ENCODE data around the gene MR1.

MR1 gene

GRCh38 chr1:181095260-181095659, 61.5 kb downstream of the MR1 start:
- Histone ChIP-seq H3K4me3 (ENCODE audit: low read depth, low read length) (no peak overlapping the region), H3K27ac (ENCODE audit: extremely low read depth, low read depth, low read length) (no peak overlapping the region), H3K4me1 (ENCODE audit: control insufficient read depth, insufficient read depth, low read length) (peaks cover 29% of the 10 kb centered on the region), H3K9me3 (ENCODE audit: control insufficient read depth, insufficient read depth, low read depth, low read length) (no peaks in the 10 kb centered on the region), H3K36me3 (ENCODE audit: control insufficient read depth in 2 of 2, insufficient read depth in 1 of 2, low read length in 2 of 2) (peaks cover 0 to 29% of the 10 kb centered on the region in 2 experiments; a peak in 2 of 3 replicates)
- ChIA-PET POLR2A (interaction anchor here (1.3 to 6.3 kb wide), 4 partner anchors 9 to 46 kb away, joined by 7 to 27 read pairs (median 10); no protein-coding TSS in a partner anchor), CTCF (interaction anchor here (1.4 to 8.5 kb wide), 3 partner anchors 40 to 214 kb away, joined by 3 to 69 read pairs (median 6); no protein-coding TSS in a partner anchor)
- no peak for TF ChIP-seq SP3 (tag by site-specific recombination; IDR thresholded peaks at IDR 0.05)
- no peak for TF ChIP-seq ZNF354C (tag by site-specific recombination; IDR thresholded peaks at IDR 0.05; ENCODE audit: borderline replicate concordance, low read depth)
- TF ChIP-seq ZIC2 (tag by site-specific recombination; IDR thresholded peaks at IDR 0.05): no peak
- TF ChIP-seq ZNF2 (tag by site-specific recombination; IDR thresholded peaks at IDR 0.05): no peak
- TF ChIP-seq EGR2 (tag by site-specific recombination; IDR thresholded peaks at IDR 0.05; ENCODE audit: low read depth): no peak
- TF ChIP-seq ZBTB44 (tag by site-specific recombination; IDR thresholded peaks at IDR 0.05): no peak
- no peak for TF ChIP-seq ZNF558 (tag by site-specific recombination; IDR thresholded peaks at IDR 0.05)
- TF ChIP-seq ZNF214 (tag by site-specific recombination; IDR thresholded peaks at IDR 0.05; ENCODE audit: borderline replicate concordance): no peak
- no peak for TF ChIP-seq ZNF555 (tag by site-specific recombination; conservative IDR thresholded peaks at IDR 0.05)
- TF ChIP-seq ZBTB8A (tag by site-specific recombination; IDR thresholded peaks at IDR 0.05): no peak
- no peak for TF ChIP-seq ZNF585B (tag by site-specific recombination; IDR thresholded peaks at IDR 0.05)
- no peak for TF ChIP-seq HOXD13 (CRISPR knock-in tag; IDR thresholded peaks at IDR 0.05; ENCODE audit: borderline replicate concordance)
- TF ChIP-seq KLF8 (tag by site-specific recombination; IDR thresholded peaks at IDR 0.05): no peak
- TF ChIP-seq ZXDB (tag by site-specific recombination; IDR thresholded peaks at IDR 0.05): no peak
- TF ChIP-seq, protein P1, sequence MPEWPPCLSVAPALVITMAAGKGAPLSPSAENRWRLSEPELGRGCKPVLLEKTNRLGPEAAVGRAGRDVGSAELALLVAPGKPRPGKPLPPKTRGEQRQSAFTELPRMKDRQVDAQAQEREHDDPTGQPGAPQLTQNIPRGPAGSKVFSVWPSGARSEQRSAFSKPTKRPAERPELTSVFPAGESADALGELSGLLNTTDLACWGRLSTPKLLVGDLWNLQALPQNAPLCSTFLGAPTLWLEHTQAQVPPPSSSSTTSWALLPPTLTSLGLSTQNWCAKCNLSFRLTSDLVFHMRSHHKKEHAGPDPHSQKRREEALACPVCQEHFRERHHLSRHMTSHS (tag by site-specific recombination; IDR thresholded peaks at IDR 0.05): no peak

- Histone ChIP-seq H3K9me3 (ENCODE audit: control insufficient read depth, insufficient read depth, low read depth, low read length) (no peaks in the 10 kb centered on the region), H3K4me3 (ENCODE audit: low read depth, low read length) (no peak overlapping the region), H3K36me3 (ENCODE audit: control insufficient read depth in 2 of 2, insufficient read depth in 1 of 2, low read length in 2 of 2) (peaks cover 0 to 24% of the 10 kb centered on the region in 2 experiments; a peak in 2 of 3 replicates), H3K27ac (ENCODE audit: extremely low read depth, low read depth, low read length) (peak overlapping the region; percentile 8; the same call in 1 of the 2 replicates), H3K4me1 (ENCODE audit: control insufficient read depth, insufficient read depth, low read length) (peaks cover 33% of the 10 kb centered on the region)
- TF ChIP-seq ATF2 (tag by site-specific recombination; IDR thresholded peaks at IDR 0.05; ENCODE audit: low read depth): no peak
- no peak for TF ChIP-seq ZNF274 (IDR thresholded peaks at IDR 0.05; ENCODE audit: low read length)
- no peak for TF ChIP-seq ZNF274 (tag by site-specific recombination; IDR thresholded peaks at IDR 0.05; ENCODE audit: borderline replicate concordance)
- TF ChIP-seq ZNF549 (tag by site-specific recombination; IDR thresholded peaks at IDR 0.05): no peak
- peak; percentile 59 for TF ChIP-seq PRDM6 (tag by site-specific recombination; IDR thresholded peaks at IDR 0.05)
- 0 out of 2 replicates have a peak, but pooled peaks have one; percentile 20 for TF ChIP-seq ZNF366 (tag by site-specific recombination; conservative IDR thresholded peaks at IDR 0.05)
- no peak for TF ChIP-seq ZNF660 (tag by site-specific recombination; IDR thresholded peaks at IDR 0.05)
- 0 out of 2 replicates have a peak, but pooled peaks have one; percentile 2 for TF ChIP-seq IKZF3 (tag by site-specific recombination; IDR thresholded peaks at IDR 0.05)
- ChIA-PET CTCF (interaction anchor here (0.6 to 8.5 kb wide), 4 partner anchors 12 to 214 kb away, joined by 3 to 69 read pairs (median 4); no protein-coding TSS in a partner anchor), POLR2A (interaction anchor here (0.7 to 6.3 kb wide), 6 partner anchors 10 to 46 kb away, joined by 5 to 33 read pairs (median 20); no protein-coding TSS in a partner anchor)
Observed at GRCh38 chr1:181095763-181096184, 62.0 kb downstream of the MR1 start.

All from HEK293 (cell line).